SK-N-SH (cell line): ENCODE results near the gene CPA4.

Experiments used
- CHD2 ChIP-seq: fragments of 150-350 bp; IDR thresholded peaks from 2 replicates; pipeline ENCODE4 v1.6.1; 2018; ENCODE audit warnings: low read length; ENCODE audit not compliant: partially characterized antibody
- EP300 ChIP-seq, 2 experiments: IDR thresholded peaks; 2 replicates each; pipeline versions ENCODE4 v1.4.0 to v1.6.1; 2012; ENCODE audit warnings: borderline replicate concordance in 1 of 2, low read depth in 1 of 2, low read length in 1 of 2
- EZH2phosphoT487 ChIP-seq: fragments of 200-600 bp; sonication (generic); IDR thresholded peaks from 2 replicates; pipeline ENCODE4 v1.6.1; 2017; ENCODE audit warnings: low read depth, mixed run types, mild to moderate bottlenecking, antibody characterized with exemption, moderate library complexity, borderline replicate concordance
- JUND ChIP-seq: IDR thresholded peaks from 2 replicates; pipeline ENCODE4 v1.4.0; 2012
- NFIC ChIP-seq: IDR thresholded peaks from 2 replicates; pipeline ENCODE4 v1.4.0; 2012; ENCODE audit warnings: borderline replicate concordance
- RCOR1 ChIP-seq: fragments of 150-350 bp; IDR thresholded peaks from 2 replicates; pipeline ENCODE4 v1.6.1; 2017; ENCODE audit warnings: antibody characterized with exemption, low read length
- RFX5 ChIP-seq: IDR thresholded peaks from 2 replicates; pipeline ENCODE4 v1.6.1; 2012; ENCODE audit warnings: mild to moderate bottlenecking, improper control_type of control experiment, low read length
- RXRA ChIP-seq: IDR thresholded peaks from 2 replicates; pipeline ENCODE4 v1.4.0; 2012; ENCODE audit warnings: low read depth, mild to moderate bottlenecking, borderline replicate concordance
- TAF1 ChIP-seq: IDR thresholded peaks from 2 replicates; pipeline ENCODE4 v1.6.1; 2012; ENCODE audit warnings: low read depth, mild to moderate bottlenecking, low read length, moderate library complexity, borderline replicate concordance
- TCF12 ChIP-seq: IDR thresholded peaks from 2 replicates; pipeline ENCODE4 v1.4.0; 2012
- TEAD4 ChIP-seq: IDR thresholded peaks from 2 replicates; pipeline ENCODE4 v1.4.0; 2012; ENCODE audit warnings: mild to moderate bottlenecking, borderline replicate concordance; ENCODE audit not compliant: insufficient read depth
- TF ChIP-seq, protein P1 (sequence below): fragments of 200-600 bp; sonication (generic); IDR thresholded peaks from 2 replicates; pipeline ENCODE4 v1.6.1; 2017; ENCODE audit warnings: antibody characterized with exemption, mild to moderate bottlenecking, moderate library complexity
- TF ChIP-seq, protein P2 (sequence below): IDR thresholded peaks from 2 replicates; pipeline ENCODE4; 2012

DNA sequence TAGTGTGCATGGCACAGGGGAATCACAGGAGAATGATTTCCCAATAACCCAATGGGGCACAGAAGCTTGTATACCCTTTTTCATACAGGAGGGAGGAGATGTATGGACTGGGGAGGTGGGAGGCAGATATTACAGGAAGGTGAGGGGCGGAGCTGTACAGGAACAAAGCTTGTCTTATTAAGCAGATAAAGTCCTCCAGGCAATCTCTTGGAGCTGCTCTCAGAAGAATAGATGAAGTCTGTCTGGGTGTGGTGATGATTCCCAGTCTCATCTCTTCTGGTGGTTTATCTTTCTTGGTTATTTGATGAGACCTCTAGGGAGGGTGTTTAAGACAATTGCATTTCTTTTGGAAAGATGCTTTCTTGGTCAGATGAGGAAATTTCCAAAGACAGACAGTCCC lies 26.6 kb downstream of the CPA4 start:
- TF ChIP-seq EZH2phosphoT487 (no peak), JUND (no peak), TCF12 (no peak), CHD2 (no peak), EP300 (IDR thresholded peaks at IDR 0.05; ENCODE audit: borderline replicate concordance in 1 of 2, low read depth in 1 of 2, low read length in 1 of 2) (no peak), RFX5 (no peak), TAF1 (no peak), RCOR1 (no peak), RXRA (no peak), TEAD4 (no peak), NFIC (no peak)
- TF ChIP-seq, protein P1, sequence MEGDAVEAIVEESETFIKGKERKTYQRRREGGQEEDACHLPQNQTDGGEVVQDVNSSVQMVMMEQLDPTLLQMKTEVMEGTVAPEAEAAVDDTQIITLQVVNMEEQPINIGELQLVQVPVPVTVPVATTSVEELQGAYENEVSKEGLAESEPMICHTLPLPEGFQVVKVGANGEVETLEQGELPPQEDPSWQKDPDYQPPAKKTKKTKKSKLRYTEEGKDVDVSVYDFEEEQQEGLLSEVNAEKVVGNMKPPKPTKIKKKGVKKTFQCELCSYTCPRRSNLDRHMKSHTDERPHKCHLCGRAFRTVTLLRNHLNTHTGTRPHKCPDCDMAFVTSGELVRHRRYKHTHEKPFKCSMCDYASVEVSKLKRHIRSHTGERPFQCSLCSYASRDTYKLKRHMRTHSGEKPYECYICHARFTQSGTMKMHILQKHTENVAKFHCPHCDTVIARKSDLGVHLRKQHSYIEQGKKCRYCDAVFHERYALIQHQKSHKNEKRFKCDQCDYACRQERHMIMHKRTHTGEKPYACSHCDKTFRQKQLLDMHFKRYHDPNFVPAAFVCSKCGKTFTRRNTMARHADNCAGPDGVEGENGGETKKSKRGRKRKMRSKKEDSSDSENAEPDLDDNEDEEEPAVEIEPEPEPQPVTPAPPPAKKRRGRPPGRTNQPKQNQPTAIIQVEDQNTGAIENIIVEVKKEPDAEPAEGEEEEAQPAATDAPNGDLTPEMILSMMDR = no peak
- TF ChIP-seq, protein P2, sequence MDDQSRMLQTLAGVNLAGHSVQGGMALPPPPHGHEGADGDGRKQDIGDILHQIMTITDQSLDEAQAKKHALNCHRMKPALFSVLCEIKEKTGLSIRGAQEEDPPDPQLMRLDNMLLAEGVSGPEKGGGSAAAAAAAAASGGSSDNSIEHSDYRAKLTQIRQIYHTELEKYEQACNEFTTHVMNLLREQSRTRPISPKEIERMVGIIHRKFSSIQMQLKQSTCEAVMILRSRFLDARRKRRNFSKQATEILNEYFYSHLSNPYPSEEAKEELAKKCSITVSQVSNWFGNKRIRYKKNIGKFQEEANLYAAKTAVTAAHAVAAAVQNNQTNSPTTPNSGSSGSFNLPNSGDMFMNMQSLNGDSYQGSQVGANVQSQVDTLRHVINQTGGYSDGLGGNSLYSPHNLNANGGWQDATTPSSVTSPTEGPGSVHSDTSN = no peak
